Gastrocnemius medialis (tissue), 4 donors: ENCODE results near the gene SSX2IP.

Experiments used
- CTCF ChIP-seq, 5 experiments: fragments of 450-650 bp in 3 of 5; fragments of 200-600 bp in 2 of 5; sonication (generic) in 2 of 5; IDR thresholded peaks in 4 of 5; conservative IDR thresholded peaks in 1 of 5; 1 replicate in 4 of 5; 2 replicates in 1 of 5; pipeline ENCODE4 v1.5.1; 2016 to 2019; ENCODE audit warnings: antibody characterized with exemption in 5 of 5, mild to moderate bottlenecking in 3 of 5, moderate library complexity in 3 of 5
- POLR2A ChIP-seq, 2 donors: fragments of 450-650 bp; IDR thresholded peaks; one replicate each; pipeline ENCODE4 v1.6.1; 2017; ENCODE audit warnings: antibody characterized with exemption in 2 of 2, mild to moderate bottlenecking in 2 of 2, moderate library complexity in 2 of 2

- TF ChIP-seq CTCF (IDR thresholded peaks at IDR 0.05 in 4 of 5, conservative IDR thresholded peaks at IDR 0.05 in 1 of 5) (no peak), POLR2A (IDR thresholded peaks at IDR 0.05) (no peak)
Measured at GRCh38 chr1:84613026-84613425, 77.2 kb downstream of the SSX2IP start.
